Natural killer cell (primary cell): Measurements from ENCODE around the gene CYP1B1. TPM values are rescaled to one million over a fixed set of nuclear protein-coding genes. Genes with fewer than 3 reads are reported as not detected.

Experiments
- ATAC-seq, 3 donors: fragments of 150-1000 bp in 2 of 3; fragments of 200-7000 bp in 1 of 3; cut with Tn5 transposase; 1 replicate in 1 of 3; 2 replicates in 2 of 3; pipeline ENCODE4 v1.10.0; 2021; ENCODE audit warnings: mild to moderate bottlenecking in 2 of 3, moderate library complexity in 2 of 3
- DNase-seq, 2 donors: peaks; one replicate each; pipeline versions ENCODE4 v3.0.0 to v3.0.0-alpha.2; 2013 to 2021; ENCODE audit warnings: mixed read lengths in 1 of 2
- H3K27ac ChIP-seq: one replicate; pipeline ENCODE4 v1.5.1; 2013; ENCODE audit warnings: mild to moderate bottlenecking, low read length
- H3K27me3 ChIP-seq: one replicate; pipeline ENCODE4 v1.6.1; 2013; ENCODE audit warnings: low read length; ENCODE audit not compliant: control insufficient read depth, insufficient read depth
- H3K36me3 ChIP-seq: one replicate; pipeline ENCODE4 v1.6.1; 2013; ENCODE audit warnings: low read length; ENCODE audit not compliant: control insufficient read depth, insufficient read depth
- H3K4me1 ChIP-seq: one replicate; pipeline ENCODE4 v1.6.1; 2013; ENCODE audit warnings: low read length; ENCODE audit not compliant: control insufficient read depth, insufficient read depth
- H3K4me3 ChIP-seq: one replicate; pipeline ENCODE4 v1.5.1; 2013; ENCODE audit warnings: low read length
- H3K9me3 ChIP-seq: one replicate; pipeline ENCODE4 v1.6.1; 2013; ENCODE audit warnings: low read length; ENCODE audit not compliant: control insufficient read depth, insufficient read depth
- H3K27ac Mint-ChIP-seq, 2 donors: one replicate each; pipeline ENCODE4 v1.8.0; 2022; ENCODE audit warnings: mild to moderate bottlenecking in 2 of 2, mixed read lengths in 2 of 2, moderate library complexity in 1 of 2
- H3K27me3 Mint-ChIP-seq, 2 donors: one replicate each; pipeline ENCODE4 v1.8.0; 2022; ENCODE audit warnings: low read depth in 2 of 2, mixed read lengths in 2 of 2
- H3K36me3 Mint-ChIP-seq: one replicate; pipeline ENCODE4 v1.8.0; 2022; ENCODE audit warnings: mixed read lengths
- H3K4me1 Mint-ChIP-seq, 2 donors: one replicate each; pipeline ENCODE4 v1.8.0; 2022; ENCODE audit warnings: mixed read lengths in 2 of 2
- H3K4me3 Mint-ChIP-seq: one replicate; pipeline ENCODE4 v1.8.0; 2022; ENCODE audit warnings: mild to moderate bottlenecking, moderate library complexity, mixed read lengths
- H3K9me3 Mint-ChIP-seq, 2 donors: one replicate each; pipeline ENCODE4 v1.8.0; 2022; ENCODE audit warnings: mixed read lengths in 2 of 2
- CTCF ChIP-seq: fragments of 200-600 bp; IDR thresholded peaks from one replicate; pipeline ENCODE4 v1.8.0; 2022; ENCODE audit warnings: antibody characterized with exemption
- WGBS: methylation state at CpG from one replicate; pipeline ENCODE4 v1.1.7; 2013; ENCODE audit warnings: missing lambda C conversion rate; ENCODE audit not compliant: insufficient coverage; 5-methylcytosine and 5-hydroxymethylcytosine counted together
- intact Hi-C: fragments of 100-400 bp; cut with micrococcal nuclease; formaldehyde crosslinking; loops from one replicate; pipeline ENCODE4 v1.14.2; 2022
- total RNA-seq, 4 donors: library from RNA; stranded (reverse); fragments of 120-200 nt in 1 of 4; gene quantifications; one replicate each; pipeline versions ENCODE4 v1.2.3 to v1.2.4, GENCODE V29; 2013 to 2022

Gene CYP1B1
- total RNA-seq, 3 donors from 2014 or later (not counting 1 experiment from before 2014, with no cell fraction given) = 1.4 to 5.0 TPM; not detected in 1

- intact Hi-C loops = no loop called here
- peaks cover 0 to 4% of the 10 kb centered on the region in 2 donors for H3K9me3 Mint-ChIP-seq
- ATAC-seq (no peak), DNase-seq (no peak)
- H3K4me1 Mint-ChIP-seq = peaks cover 0 to 5% of the 10 kb centered on the region in 2 donors
- TF ChIP-seq CTCF = no peak
- no peaks in the 10 kb centered on the region for H3K9me3 ChIP-seq
- WGBS = 78% methylated on average over 3 of the region's 5 CpGs
- no peaks in the 10 kb centered on the region for H3K36me3 ChIP-seq
- H3K36me3 Mint-ChIP-seq = peaks cover 17% of the 10 kb centered on the region
- no peak overlapping the region for H3K4me3 Mint-ChIP-seq
- no peak overlapping the region for H3K4me3 ChIP-seq
- no peak overlapping the region for H3K27ac ChIP-seq
- peaks cover 20% of the 10 kb centered on the region for H3K27me3 ChIP-seq
- peaks cover 6% of the 10 kb centered on the region for H3K4me1 ChIP-seq
- peaks cover 44 to 80% of the 10 kb centered on the region in 2 donors for H3K27me3 Mint-ChIP-seq
- no peak overlapping the region for H3K27ac Mint-ChIP-seq
Observed at GRCh38 chr2:38038682-38039081, 37.3 kb downstream of the CYP1B1 start.

- H3K27ac ChIP-seq = no peak overlapping the region
- H3K9me3 Mint-ChIP-seq = peaks cover 0 to 4% of the 10 kb centered on the region in 2 donors
- intact Hi-C loops = no loop called here
- H3K36me3 Mint-ChIP-seq = peaks cover 10% of the 10 kb centered on the region
- ATAC-seq (peak in 1 of 3 donors; percentile 13), DNase-seq (no peak)
- no peak overlapping the region for H3K27ac Mint-ChIP-seq
- no peak for TF ChIP-seq CTCF
- H3K27me3 ChIP-seq = peaks cover 17% of the 10 kb centered on the region
- no peak overlapping the region for H3K4me3 Mint-ChIP-seq
- H3K4me3 ChIP-seq = no peak overlapping the region
- H3K4me1 ChIP-seq = peaks cover 6% of the 10 kb centered on the region
- no peaks in the 10 kb centered on the region for H3K9me3 ChIP-seq
- 15% methylated on average over 38 of the region's 38 CpGs for WGBS
- no peaks in the 10 kb centered on the region for H3K36me3 ChIP-seq
- peaks cover 0 to 5% of the 10 kb centered on the region in 2 donors for H3K4me1 Mint-ChIP-seq
- H3K27me3 Mint-ChIP-seq = peaks cover 44 to 73% of the 10 kb centered on the region in 2 donors
Observed at GRCh38 chr2:38037757-38038621, 38.0 kb downstream of the CYP1B1 start.

GRCh38 chr2:38037325-38037724 is 38.6 kb downstream of the CYP1B1 start:
- Mint-ChIP-seq H3K27me3 (peaks cover 42 to 67% of the 10 kb centered on the region in 2 donors), H3K9me3 (peaks cover 0 to 2% of the 10 kb centered on the region in 2 donors), H3K4me1 (peaks cover 0 to 5% of the 10 kb centered on the region in 2 donors), H3K4me3 (no peak overlapping the region), H3K36me3 (peaks cover 4% of the 10 kb centered on the region), H3K27ac (no peak overlapping the region)
- no peaks in the 10 kb centered on the region for H3K9me3 ChIP-seq
- no peaks in the 10 kb centered on the region for H3K36me3 ChIP-seq
- H3K27me3 ChIP-seq = peaks cover 17% of the 10 kb centered on the region
- 89% methylated on average over 4 of the region's 4 CpGs for WGBS
- H3K4me3 ChIP-seq = no peak overlapping the region
- intact Hi-C loops = no loop called here
- TF ChIP-seq CTCF = no peak
- ATAC-seq (no peak), DNase-seq (no peak)
- H3K4me1 ChIP-seq = peaks cover 6% of the 10 kb centered on the region
- no peak overlapping the region for H3K27ac ChIP-seq
